ENCODE measurements around the gene SENP1. TPM values are rescaled to one million over a fixed set of nuclear protein-coding genes. Genes with fewer than 3 reads are reported as not detected.

SENP1 gene
- total and polyA plus RNA-seq, 2 of the 13 experiments (the other 11 are each of a cell fraction or from before 2014, with no cell fraction given), result 14.0 to 20.2 TPM

DNA sequence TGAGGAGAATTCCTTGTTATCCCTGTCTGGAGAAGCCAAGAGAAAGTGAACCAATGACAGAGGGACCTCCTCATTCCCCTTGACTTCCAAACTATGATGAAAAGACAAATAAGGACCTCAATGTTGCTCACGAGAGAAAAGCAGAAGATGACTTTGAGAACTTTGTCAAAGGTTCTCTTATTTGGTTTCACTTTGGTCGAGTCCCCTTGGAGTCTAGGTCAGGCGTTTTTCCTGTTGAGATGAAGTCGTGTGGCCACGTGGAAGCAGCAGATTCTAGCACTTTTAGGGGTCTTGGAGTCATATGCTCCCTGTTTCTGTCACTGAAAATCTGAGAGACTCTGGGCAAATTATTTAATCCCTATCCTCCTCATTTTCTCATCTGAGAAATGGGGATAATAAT, 67.8 kb downstream of the SENP1 start:
- Histone ChIP-seq H3K4me3 (replicated peaks in 1 of 3; ENCODE audit: insufficient read depth in 1 of 3, low read depth in 2 of 3, low read length in 3 of 3) (peak overlapping the region in 2 of 3 experiments; percentile 42 to 44; a peak in 4 of 6 replicates), H3K27me3 (ENCODE audit: control insufficient read depth in 1 of 2, insufficient read depth in 2 of 2, low read length in 2 of 2) (no peaks in the 10 kb centered on the region), H3K79me2 (ENCODE audit: insufficient read depth, low read length) (no peaks in the 10 kb centered on the region), H3K36me3 (replicated peaks in 1 of 2; ENCODE audit: control insufficient read depth in 1 of 2, insufficient read depth in 2 of 2, low read length in 2 of 2) (no peaks in the 10 kb centered on the region), H3K4me1 (ENCODE audit: insufficient read depth, low read length) (peaks cover 39% of the 10 kb centered on the region), H3K9ac (ENCODE audit: insufficient read depth, low read depth, low read length) (no peak overlapping the region), H2AFZ (ENCODE audit: low read length) (no peak overlapping the region), H3K27ac (ENCODE audit: extremely low read length, insufficient read depth, low read length) (no peak overlapping the region), H3K4me2 (ENCODE audit: low read depth, low read length) (peak overlapping the region; percentile 71), H3K9me3 (ENCODE audit: low read length) (no peaks in the 10 kb centered on the region), H4K20me1 (ENCODE audit: insufficient read depth, low read length) (no peaks in the 10 kb centered on the region)
- intact Hi-C loops (cut with micrococcal nuclease; ENCODE audit: unreplicated experiment) (loop anchor here (10.0 kb wide), 1 partner anchor 133 kb away; the partner anchor contains the start of gene VDR), in situ Hi-C loops (cut with HindIII; ENCODE audit: extremely low pct_ligation_motif_present, low pct_unique_long_range_greater_than_20kb) (no loop called here)
- POLR2A ChIA-PET, result interaction anchor here (1.0 kb wide), 2 partner anchors 15 to 119 kb away, joined by 3 to 5 read pairs; partner anchors contain the start of gene ASB8
- WGBS (ENCODE audit: low lambda C conversion rate), result 48% methylated on average over 5 of the region's 5 CpGs
- CTCF ChIA-PET (ENCODE audit: low intra/inter-chr PET ratio, low total read pairs), result no interaction called here
- TF ChIP-seq, protein P1, sequence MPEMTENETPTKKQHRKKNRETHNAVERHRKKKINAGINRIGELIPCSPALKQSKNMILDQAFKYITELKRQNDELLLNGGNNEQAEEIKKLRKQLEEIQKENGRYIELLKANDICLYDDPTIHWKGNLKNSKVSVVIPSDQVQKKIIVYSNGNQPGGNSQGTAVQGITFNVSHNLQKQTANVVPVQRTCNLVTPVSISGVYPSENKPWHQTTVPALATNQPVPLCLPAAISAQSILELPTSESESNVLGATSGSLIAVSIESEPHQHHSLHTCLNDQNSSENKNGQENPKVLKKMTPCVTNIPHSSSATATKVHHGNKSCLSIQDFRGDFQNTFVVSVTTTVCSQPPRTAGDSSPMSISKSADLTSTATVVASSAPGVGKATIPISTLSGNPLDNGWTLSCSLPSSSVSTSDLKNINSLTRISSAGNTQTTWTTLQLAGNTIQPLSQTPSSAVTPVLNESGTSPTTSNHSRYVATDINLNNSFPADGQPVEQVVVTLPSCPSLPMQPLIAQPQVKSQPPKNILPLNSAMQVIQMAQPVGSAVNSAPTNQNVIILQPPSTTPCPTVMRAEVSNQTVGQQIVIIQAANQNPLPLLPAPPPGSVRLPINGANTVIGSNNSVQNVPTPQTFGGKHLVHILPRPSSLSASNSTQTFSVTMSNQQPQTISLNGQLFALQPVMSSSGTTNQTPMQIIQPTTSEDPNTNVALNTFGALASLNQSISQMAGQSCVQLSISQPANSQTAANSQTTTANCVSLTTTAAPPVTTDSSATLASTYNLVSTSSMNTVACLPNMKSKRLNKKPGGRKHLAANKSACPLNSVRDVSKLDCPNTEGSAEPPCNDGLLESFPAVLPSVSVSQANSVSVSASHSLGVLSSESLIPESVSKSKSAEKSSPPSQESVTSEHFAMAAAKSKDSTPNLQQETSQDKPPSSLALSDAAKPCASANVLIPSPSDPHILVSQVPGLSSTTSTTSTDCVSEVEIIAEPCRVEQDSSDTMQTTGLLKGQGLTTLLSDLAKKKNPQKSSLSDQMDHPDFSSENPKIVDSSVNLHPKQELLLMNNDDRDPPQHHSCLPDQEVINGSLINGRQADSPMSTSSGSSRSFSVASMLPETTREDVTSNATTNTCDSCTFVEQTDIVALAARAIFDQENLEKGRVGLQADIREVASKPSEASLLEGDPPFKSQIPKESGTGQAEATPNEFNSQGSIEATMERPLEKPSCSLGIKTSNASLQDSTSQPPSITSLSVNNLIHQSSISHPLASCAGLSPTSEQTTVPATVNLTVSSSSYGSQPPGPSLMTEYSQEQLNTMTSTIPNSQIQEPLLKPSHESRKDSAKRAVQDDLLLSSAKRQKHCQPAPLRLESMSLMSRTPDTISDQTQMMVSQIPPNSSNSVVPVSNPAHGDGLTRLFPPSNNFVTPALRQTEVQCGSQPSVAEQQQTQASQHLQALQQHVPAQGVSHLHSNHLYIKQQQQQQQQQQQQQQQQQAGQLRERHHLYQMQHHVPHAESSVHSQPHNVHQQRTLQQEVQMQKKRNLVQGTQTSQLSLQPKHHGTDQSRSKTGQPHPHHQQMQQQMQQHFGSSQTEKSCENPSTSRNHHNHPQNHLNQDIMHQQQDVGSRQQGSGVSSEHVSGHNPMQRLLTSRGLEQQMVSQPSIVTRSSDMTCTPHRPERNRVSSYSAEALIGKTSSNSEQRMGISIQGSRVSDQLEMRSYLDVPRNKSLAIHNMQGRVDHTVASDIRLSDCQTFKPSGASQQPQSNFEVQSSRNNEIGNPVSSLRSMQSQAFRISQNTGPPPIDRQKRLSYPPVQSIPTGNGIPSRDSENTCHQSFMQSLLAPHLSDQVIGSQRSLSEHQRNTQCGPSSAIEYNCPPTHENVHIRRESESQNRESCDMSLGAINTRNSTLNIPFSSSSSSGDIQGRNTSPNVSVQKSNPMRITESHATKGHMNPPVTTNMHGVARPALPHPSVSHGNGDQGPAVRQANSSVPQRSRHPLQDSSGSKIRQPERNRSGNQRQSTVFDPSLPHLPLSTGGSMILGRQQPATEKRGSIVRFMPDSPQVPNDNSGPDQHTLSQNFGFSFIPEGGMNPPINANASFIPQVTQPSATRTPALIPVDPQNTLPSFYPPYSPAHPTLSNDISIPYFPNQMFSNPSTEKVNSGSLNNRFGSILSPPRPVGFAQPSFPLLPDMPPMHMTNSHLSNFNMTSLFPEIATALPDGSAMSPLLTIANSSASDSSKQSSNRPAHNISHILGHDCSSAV (CRISPR knock-in tag; IDR thresholded peaks at IDR 0.05; ENCODE audit: borderline replicate concordance), result no peak
- TF ChIP-seq CHD2 (IDR thresholded peaks at IDR 0.05; ENCODE audit: low read depth, low read length), result no peak
- no peak for TF ChIP-seq RFX1 (IDR thresholded peaks at IDR 0.05)
- no peak for TF ChIP-seq NCOA1 (CRISPR knock-in tag; IDR thresholded peaks at IDR 0.05)
- TF ChIP-seq ONECUT2 (CRISPR knock-in tag; IDR thresholded peaks at IDR 0.05), result no peak
- no peak for TF ChIP-seq PPARG (CRISPR knock-in tag; conservative IDR thresholded peaks at IDR 0.05)
- no TSS peak for BruUV-seq (replicated peaks)
- ATAC-seq, result no peak
- no peak for FAIRE-seq
- DNase-seq (ENCODE audit: low spot score), result no peak

Measured in HepG2 (cell line).